IMR-90 (cell line): Measurements from ENCODE around the gene SEMA5A. TPM values are rescaled to one million over a fixed set of nuclear protein-coding genes. Genes with fewer than 3 reads are reported as not detected.
A peak's percentile ranks its signal among the peaks of the same experiment; 100 is the strongest.

ENCODE experiments used
- ATAC-seq: fragments of 200-7000 bp; cut with Tn5 transposase; 2 replicates; pipeline ENCODE4 v1.9.1; 2020; ENCODE audit warnings: low read depth, mild to moderate bottlenecking, moderate library complexity
- BruUV-seq: library from RNA; stranded (reverse); fragments of 400-500 nt; replicated peaks from 2 replicates; lab custom pipeline; 2021; lab: Mats Ljungman, UMichigan
- CTCF ChIA-PET: fragments of 300-600 bp; formaldehyde crosslinking; extraction: SDS; loops from one replicate; lab custom pipeline; 2021; ENCODE audit warnings: antibody characterized with exemption; lab: Yijun Ruan, JAX
- POLR2A ChIA-PET: fragments of 300-600 bp; sonication (Branson Sonifier 250); formaldehyde crosslinking; loops from one replicate; lab custom pipeline; 2022; ENCODE audit warnings: antibody characterized with exemption; ENCODE audit not compliant: unreplicated experiment; lab: Charles Lee
- DNase-seq: peaks from one replicate; pipeline ENCODE4 v3.0.0; 2013
- H2AFZ ChIP-seq: replicated peaks from 2 replicates; pipeline ENCODE3; 2013; ENCODE audit warnings: low read length, mild to moderate bottlenecking; ENCODE audit not compliant: poor library complexity
- H2AK5ac ChIP-seq: 2 replicates; pipeline ENCODE4 v1.6.1; 2013; ENCODE audit warnings: low read depth, low read length, inconsistent platforms
- H2AK9ac ChIP-seq: replicated peaks from 2 replicates; pipeline ENCODE3; 2013; ENCODE audit warnings: mild to moderate bottlenecking, low read depth, low read length, moderate library complexity; ENCODE audit not compliant: poor library complexity
- H2BK120ac ChIP-seq: 2 replicates; pipeline ENCODE4 v1.6.1; 2013; ENCODE audit warnings: low read depth, low read length, inconsistent platforms
- H2BK15ac ChIP-seq: 3 replicates; pipeline ENCODE4 v1.6.1; 2013; ENCODE audit warnings: low read depth, low read length, inconsistent platforms
- H2BK20ac ChIP-seq: 2 replicates; pipeline ENCODE4 v1.6.1; 2013; ENCODE audit warnings: low read depth, mild to moderate bottlenecking, inconsistent platforms, low read length, moderate library complexity
- H2BK5ac ChIP-seq: 2 replicates; pipeline ENCODE4 v1.6.1; 2013; ENCODE audit warnings: mild to moderate bottlenecking, low read depth, low read length, inconsistent platforms; ENCODE audit not compliant: poor library complexity, severe bottlenecking
- H3K14ac ChIP-seq: replicated peaks from 2 replicates; pipeline ENCODE4 v1.6.1; 2013; ENCODE audit warnings: low read depth, low read length, inconsistent platforms
- H3K18ac ChIP-seq: 2 replicates; pipeline ENCODE4 v1.6.1; 2013; ENCODE audit warnings: low read depth, low read length, control low read depth
- H3K23ac ChIP-seq: 2 replicates; pipeline ENCODE4 v1.6.1; 2013; ENCODE audit warnings: low read depth, low read length, inconsistent platforms
- H3K27ac ChIP-seq: 2 replicates; pipeline ENCODE4 v1.5.1; 2013; ENCODE audit warnings: mild to moderate bottlenecking, control low read depth, low read length; ENCODE audit not compliant: insufficient read depth
- H3K27me3 ChIP-seq: 2 replicates; pipeline ENCODE4 v1.6.1; 2013; ENCODE audit warnings: low read length; ENCODE audit not compliant: control insufficient read depth, insufficient read depth
- H3K36me3 ChIP-seq: 2 replicates; pipeline ENCODE4 v1.6.1; 2013; ENCODE audit warnings: low read length, mixed read lengths; ENCODE audit not compliant: control insufficient read depth, insufficient read depth
- H3K4ac ChIP-seq: 2 replicates; pipeline ENCODE4 v1.6.1; 2013; ENCODE audit warnings: low read depth, low read length, inconsistent platforms
- H3K4me1 ChIP-seq: 2 replicates; pipeline ENCODE4 v1.6.1; 2013; ENCODE audit warnings: low read length, mixed read lengths; ENCODE audit not compliant: control insufficient read depth, insufficient read depth
- H3K4me2 ChIP-seq: 2 replicates; pipeline ENCODE4 v1.6.1; 2013; ENCODE audit warnings: low read depth, mild to moderate bottlenecking, control low read depth, low read length, moderate library complexity
- H3K4me3 ChIP-seq: 2 replicates; pipeline ENCODE4 v1.5.1; 2013; ENCODE audit warnings: low read depth, mild to moderate bottlenecking, control low read depth, low read length, moderate library complexity; ENCODE audit not compliant: insufficient read depth
- H3K56ac ChIP-seq: 2 replicates; pipeline ENCODE4 v1.6.1; 2013; ENCODE audit warnings: low read length, inconsistent platforms; ENCODE audit not compliant: insufficient read depth; ENCODE audit errors: extremely low read depth
- H3K79me1 ChIP-seq, 2 experiments: 2 replicates each; pipeline ENCODE4 v1.6.1; 2013; ENCODE audit warnings: low read length in 2 of 2, inconsistent platforms in 1 of 2, low read depth in 1 of 2
- H3K9ac ChIP-seq: 2 replicates; pipeline ENCODE4 v1.6.1; 2013; ENCODE audit warnings: low read depth, low read length, control low read depth
- H3K9me1 ChIP-seq: 2 replicates; pipeline ENCODE4 v1.6.1; 2013; ENCODE audit warnings: low read length, inconsistent platforms; ENCODE audit not compliant: insufficient read depth
- H3K9me3 ChIP-seq: 2 replicates; pipeline ENCODE4 v1.6.1; 2013; ENCODE audit warnings: low read length; ENCODE audit not compliant: control insufficient read depth, insufficient read depth
- H4K20me1 ChIP-seq: 2 replicates; pipeline ENCODE4 v1.6.1; 2013; ENCODE audit warnings: low read length, inconsistent platforms; ENCODE audit not compliant: insufficient read depth
- H4K5ac ChIP-seq: 2 replicates; pipeline ENCODE4 v1.6.1; 2013; ENCODE audit warnings: mild to moderate bottlenecking, low read depth, low read length, control low read depth
- H4K8ac ChIP-seq, 2 experiments: 2 replicates each; pipeline ENCODE4 v1.6.1; 2013; ENCODE audit warnings: low read depth in 2 of 2, low read length in 2 of 2, control low read depth in 1 of 2, inconsistent platforms in 1 of 2
- H4K91ac ChIP-seq: 2 replicates; pipeline ENCODE4 v1.6.1; 2013; ENCODE audit warnings: low read depth, low read length, inconsistent platforms; ENCODE audit not compliant: insufficient read depth
- BHLHE40 ChIP-seq: fragments of 150-350 bp; IDR thresholded peaks from 2 replicates; pipeline ENCODE4 v1.6.1; 2016; ENCODE audit warnings: mild to moderate bottlenecking, low read depth, low read length
- CEBPB ChIP-seq: IDR thresholded peaks from 2 replicates; pipeline ENCODE4 v1.6.1; 2012; ENCODE audit warnings: low read depth, low read length, improper control_type of control experiment
- CHD1 ChIP-seq: IDR thresholded peaks from 2 replicates; pipeline ENCODE4 v1.6.1; 2012; ENCODE audit warnings: low read depth, low read length, improper control_type of control experiment
- FOS ChIP-seq: fragments of 150-350 bp; IDR thresholded peaks from 2 replicates; pipeline ENCODE4 v1.6.1; 2016; ENCODE audit warnings: low read depth, low read length
- MAFK ChIP-seq: IDR thresholded peaks from 2 replicates; pipeline ENCODE4 v1.6.1; 2012; ENCODE audit warnings: low read depth, low read length, improper control_type of control experiment
- MAZ ChIP-seq: IDR thresholded peaks from 2 replicates; pipeline ENCODE4 v1.6.1; 2012; ENCODE audit warnings: low read depth, mild to moderate bottlenecking, low read length, improper control_type of control experiment, moderate library complexity, borderline replicate concordance
- MXI1 ChIP-seq: IDR thresholded peaks from 2 replicates; pipeline ENCODE4 v1.6.1; 2012; ENCODE audit warnings: low read depth, mild to moderate bottlenecking, low read length, moderate library complexity, borderline replicate concordance
- NFE2L2 ChIP-seq: fragments of 150-350 bp; IDR thresholded peaks from 2 replicates; pipeline ENCODE4 v1.6.1; 2016; ENCODE audit warnings: low read depth, mild to moderate bottlenecking, low read length
- POLR2A ChIP-seq: IDR thresholded peaks from 2 replicates; pipeline ENCODE4 v1.6.1; 2012; ENCODE audit warnings: mild to moderate bottlenecking, low read depth, low read length
- RAD21 ChIP-seq: IDR thresholded peaks from 2 replicates; pipeline ENCODE4 v1.6.1; 2012; ENCODE audit warnings: low read length, improper control_type of control experiment
- USF2 ChIP-seq: fragments of 150-350 bp; IDR thresholded peaks from 2 replicates; pipeline ENCODE4 v1.6.1; 2017; ENCODE audit warnings: mild to moderate bottlenecking, antibody characterized with exemption, low read length, low read depth
- WGBS, 2 experiments: methylation state at CpG; one replicate each; pipeline versions ENCODE4 v1.1.5 to v1.1.7; 2013; ENCODE audit warnings: missing lambda C conversion rate in 2 of 2; ENCODE audit not compliant: insufficient read length in 1 of 2; ENCODE audit errors: extremely low coverage in 2 of 2; 5-methylcytosine and 5-hydroxymethylcytosine counted together
- dilution Hi-C: fragments of 300-500 bp; cut with HindIII; formaldehyde crosslinking; loops from one replicate; pipeline ENCODE4 v1.14.3; 2018; ENCODE audit warnings: low sequenced_read_pairs; ENCODE audit not compliant: unreplicated experiment
- in situ Hi-C: fragments of 300-500 bp; cut with MboI; formaldehyde crosslinking; loops from 3 replicates; pipeline ENCODE4 v1.14.3; 2019; ENCODE audit warnings: low sequenced_read_pairs, inconsistent platforms, mixed read lengths
- intact Hi-C: fragments of 100-400 bp; cut with micrococcal nuclease; formaldehyde crosslinking; loops from 2 replicates; pipeline ENCODE4 v1.10.0; 2022
- polyA plus RNA-seq, 3 experiments: library from polyadenylated mRNA; depleted of rRNA; stranded (reverse); fragments of >200 nt; gene quantifications; 2 replicates each; pipeline ENCODE4 v1.2.3, GENCODE V29; 2012; ENCODE audit warnings: low replicate concordance in 1 of 3
- total RNA-seq: library from RNA; depleted of rRNA; stranded (reverse); fragments of >200 nt; gene quantifications from 2 replicates; pipeline ENCODE4 v1.2.3, GENCODE V29; 2012
- TF ChIP-seq, protein P1 (sequence below): conservative IDR thresholded peaks from 2 replicates; pipeline ENCODE4 v1.5.1; 2012; ENCODE audit warnings: mild to moderate bottlenecking, low read depth, low read length, improper control_type of control experiment

The SEMA5A gene
- total and polyA plus RNA-seq, 2 of the 4 experiments (the other 2 are of a cell fraction), result 8.2 to 9.9 TPM

DNA sequence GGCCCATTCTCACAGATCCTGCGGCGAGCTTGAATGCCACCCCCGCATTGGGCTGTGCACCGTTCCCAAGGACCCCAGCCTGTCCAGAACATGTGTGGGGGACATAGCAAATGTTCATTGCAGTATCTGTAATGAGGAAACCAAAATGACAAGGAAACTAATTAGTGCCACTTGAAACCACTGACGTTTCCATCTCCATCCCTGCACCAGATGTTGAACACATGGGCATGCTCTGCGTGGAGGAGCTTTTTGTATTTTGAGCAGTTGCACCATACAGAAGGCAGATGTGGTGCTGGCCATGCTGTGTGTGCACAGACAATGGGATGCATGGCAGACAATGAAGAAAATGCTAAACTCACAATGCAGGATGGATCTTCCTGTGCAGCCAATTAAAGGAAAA, 437.7 kb downstream of the SEMA5A start:
- BruUV-seq, result no TSS peak
- dilution Hi-C loops, result no loop called here
- CTCF ChIA-PET, result no interaction called here

More for the DNA sequence above, 437.7 kb downstream of the SEMA5A start:
- H4K5ac ChIP-seq, result no peak overlapping the region
- H3K79me1 ChIP-seq, result peaks cover 0 to 3% of the 10 kb centered on the region in 2 experiments; a peak in 1 of 4 replicates
- no peak overlapping the region for H3K9ac ChIP-seq
- WGBS, 2 experiments, result 95% methylated on average over 4 of the region's 6 CpGs; no CpG with 5 or more reads in 1 of the 2 experiments
- no peak overlapping the region for H2BK20ac ChIP-seq
- H3K56ac ChIP-seq, result no peak overlapping the region
- H3K18ac ChIP-seq, result no peak overlapping the region
- no peak overlapping the region for H2AK5ac ChIP-seq
- DNase-seq (peak; percentile 8), ATAC-seq (no peak)
- no peak overlapping the region for H2AFZ ChIP-seq
- peaks cover 6% of the 10 kb centered on the region for H3K36me3 ChIP-seq
- no peak overlapping the region for H2BK5ac ChIP-seq
- no peak overlapping the region for H2AK9ac ChIP-seq
- no peak overlapping the region for H3K4me2 ChIP-seq
- POLR2A ChIA-PET, result no interaction called here
- no peak overlapping the region for H3K27ac ChIP-seq
- H3K4ac ChIP-seq, result no peak overlapping the region
- no peak for TF ChIP-seq BHLHE40
- TF ChIP-seq MXI1, result no peak
- TF ChIP-seq POLR2A, result no peak
- TF ChIP-seq MAZ, result no peak
- no peak for TF ChIP-seq USF2
- TF ChIP-seq FOS, result no peak
- TF ChIP-seq, protein P1, sequence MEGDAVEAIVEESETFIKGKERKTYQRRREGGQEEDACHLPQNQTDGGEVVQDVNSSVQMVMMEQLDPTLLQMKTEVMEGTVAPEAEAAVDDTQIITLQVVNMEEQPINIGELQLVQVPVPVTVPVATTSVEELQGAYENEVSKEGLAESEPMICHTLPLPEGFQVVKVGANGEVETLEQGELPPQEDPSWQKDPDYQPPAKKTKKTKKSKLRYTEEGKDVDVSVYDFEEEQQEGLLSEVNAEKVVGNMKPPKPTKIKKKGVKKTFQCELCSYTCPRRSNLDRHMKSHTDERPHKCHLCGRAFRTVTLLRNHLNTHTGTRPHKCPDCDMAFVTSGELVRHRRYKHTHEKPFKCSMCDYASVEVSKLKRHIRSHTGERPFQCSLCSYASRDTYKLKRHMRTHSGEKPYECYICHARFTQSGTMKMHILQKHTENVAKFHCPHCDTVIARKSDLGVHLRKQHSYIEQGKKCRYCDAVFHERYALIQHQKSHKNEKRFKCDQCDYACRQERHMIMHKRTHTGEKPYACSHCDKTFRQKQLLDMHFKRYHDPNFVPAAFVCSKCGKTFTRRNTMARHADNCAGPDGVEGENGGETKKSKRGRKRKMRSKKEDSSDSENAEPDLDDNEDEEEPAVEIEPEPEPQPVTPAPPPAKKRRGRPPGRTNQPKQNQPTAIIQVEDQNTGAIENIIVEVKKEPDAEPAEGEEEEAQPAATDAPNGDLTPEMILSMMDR, result no peak
- TF ChIP-seq NFE2L2, result no peak
- TF ChIP-seq CHD1, result no peak
- TF ChIP-seq MAFK, result no peak
- TF ChIP-seq RAD21, result no peak
- TF ChIP-seq CEBPB, result no peak
- no peak overlapping the region for H3K4me3 ChIP-seq
- H4K20me1 ChIP-seq, result no peaks in the 10 kb centered on the region
- H3K9me3 ChIP-seq, result no peaks in the 10 kb centered on the region
- no peak overlapping the region for H3K14ac ChIP-seq
- no peaks in the 10 kb centered on the region for H3K27me3 ChIP-seq
- peaks cover 9% of the 10 kb centered on the region for H3K9me1 ChIP-seq
- no peak overlapping the region for H2BK120ac ChIP-seq
- in situ Hi-C loops (no loop called here), intact Hi-C loops (no loop called here)
- no peak overlapping the region for H4K8ac ChIP-seq
- no peak overlapping the region for H3K23ac ChIP-seq
- peaks cover 9% of the 10 kb centered on the region for H3K4me1 ChIP-seq
- H2BK15ac ChIP-seq, result no peak overlapping the region
- no peak overlapping the region for H4K91ac ChIP-seq
